ENCODE data around the gene SGK1. TPM values are rescaled to one million over a fixed set of nuclear protein-coding genes. Genes with fewer than 3 reads are reported as not detected.
"Not testable (repeated sequence)": the region's sequence is repeated elsewhere in the genome, so short reads cannot be mapped to it uniquely, and the experiment has no call there.

The SGK1 gene
- total RNA-seq, 6 donors from 2014 or later = 118 to 426 (median 199) TPM

GRCh38 chr6:134278000-134278399 lies 39.9 kb downstream of the SGK1 start:
- Histone ChIP-seq H3K4me3 (no peak overlapping the region), H3K4me1 (no peaks in the 10 kb centered on the region), H3K27ac (no peak overlapping the region), H3K9me3 (no peaks in the 10 kb centered on the region), H3K27me3 (no peaks in the 10 kb centered on the region), H3K36me3 (no peaks in the 10 kb centered on the region)
- ATAC-seq (ENCODE audit: low FRiP score in 2 of 2) (no peak), DNase-seq (no peak)
- TF ChIP-seq POLR2AphosphoS5 (IDR thresholded peaks at IDR 0.05) = no peak
- no peak for TF ChIP-seq EP300 (IDR thresholded peaks at IDR 0.05)
- no peak for TF ChIP-seq POLR2A (IDR thresholded peaks at IDR 0.05)
- no peak for TF ChIP-seq CTCF (IDR thresholded peaks at IDR 0.05)
- 85 to 91% methylated on average over 6 of the region's 6 CpGs for WGBS, 2 donors

- H3K4me3 ChIP-seq; H3K36me3 ChIP-seq; H3K4me1 ChIP-seq; ATAC-seq (ENCODE audit: low FRiP score in 2 of 2); H3K9me3 ChIP-seq; H3K27me3 ChIP-seq: not testable (repeated sequence)
- WGBS, 2 donors = 52 to 57% methylated on average over 4 of the region's 4 CpGs
- peak overlapping the region in 1 of 4 donors; percentile 60 for H3K27ac ChIP-seq
- DNase-seq = peak in 1 of 2 donors; percentile 40
Measured at GRCh38 chr6:134276891-134277377, 41.0 kb downstream of the SGK1 start.

- DNase-seq (no peak), ATAC-seq (ENCODE audit: low FRiP score in 2 of 2) (no peak)
- no peaks in the 10 kb centered on the region for H3K9me3 ChIP-seq
- no peaks in the 10 kb centered on the region for H3K4me1 ChIP-seq
- H3K36me3 ChIP-seq = no peaks in the 10 kb centered on the region
- no peak overlapping the region for H3K27ac ChIP-seq
- H3K27me3 ChIP-seq = no peaks in the 10 kb centered on the region
- H3K4me3 ChIP-seq = no peak overlapping the region
- TF ChIP-seq CTCF (IDR thresholded peaks at IDR 0.05) (no peak), POLR2AphosphoS5 (IDR thresholded peaks at IDR 0.05) (no peak), EP300 (IDR thresholded peaks at IDR 0.05) (no peak), POLR2A (IDR thresholded peaks at IDR 0.05) (no peak)
- 60 to 80% methylated on average over 5 of the region's 5 CpGs for WGBS, 2 donors
Measured at GRCh38 chr6:134272374-134272773, 45.5 kb downstream of the SGK1 start.

GRCh38 chr6:134267917-134268361 lies 50.0 kb downstream of the SGK1 start:
- Histone ChIP-seq H3K4me3 (no peak overlapping the region), H3K9me3 (no peaks in the 10 kb centered on the region), H3K27me3 (no peaks in the 10 kb centered on the region), H3K27ac (no peak overlapping the region), H3K4me1 (no peaks in the 10 kb centered on the region), H3K36me3 (no peaks in the 10 kb centered on the region)
- no peak for ATAC-seq (ENCODE audit: low FRiP score in 2 of 2)
- DNase-seq = peak in 1 of 2 donors; percentile 24
- WGBS, 2 donors = 81 to 83% methylated on average over 10 of the region's 10 CpGs
- no peak for TF ChIP-seq CTCF (IDR thresholded peaks at IDR 0.05)
- TF ChIP-seq POLR2AphosphoS5 (IDR thresholded peaks at IDR 0.05) = no peak

GRCh38 chr6:134266776-134267175 lies 51.1 kb downstream of the SGK1 start:
- no peaks in the 10 kb centered on the region for H3K36me3 ChIP-seq
- DNase-seq (no peak), ATAC-seq (ENCODE audit: low FRiP score in 2 of 2) (no peak)
- no peak overlapping the region for H3K4me3 ChIP-seq
- WGBS, 2 donors = 79 to 84% methylated on average over 2 of the region's 2 CpGs
- no peaks in the 10 kb centered on the region for H3K9me3 ChIP-seq
- H3K27ac ChIP-seq = no peak overlapping the region
- TF ChIP-seq EP300 (IDR thresholded peaks at IDR 0.05) = no peak
- no peak for TF ChIP-seq CTCF (IDR thresholded peaks at IDR 0.05)
- TF ChIP-seq POLR2A (IDR thresholded peaks at IDR 0.05) = no peak
- no peak for TF ChIP-seq POLR2AphosphoS5 (IDR thresholded peaks at IDR 0.05)
- no peaks in the 10 kb centered on the region for H3K27me3 ChIP-seq
- H3K4me1 ChIP-seq = no peaks in the 10 kb centered on the region
